GM21360 (cell line): ENCODE data around the gene MT1B.

Experiments used
- ATAC-seq: cut with Tn5 transposase; IDR thresholded peaks from one replicate; pipeline ENCODE4 v1.9.1; 2021; ENCODE audit warnings: mild to moderate bottlenecking, moderate library complexity; ENCODE audit not compliant: unreplicated experiment

The MT1B gene

DNA sequence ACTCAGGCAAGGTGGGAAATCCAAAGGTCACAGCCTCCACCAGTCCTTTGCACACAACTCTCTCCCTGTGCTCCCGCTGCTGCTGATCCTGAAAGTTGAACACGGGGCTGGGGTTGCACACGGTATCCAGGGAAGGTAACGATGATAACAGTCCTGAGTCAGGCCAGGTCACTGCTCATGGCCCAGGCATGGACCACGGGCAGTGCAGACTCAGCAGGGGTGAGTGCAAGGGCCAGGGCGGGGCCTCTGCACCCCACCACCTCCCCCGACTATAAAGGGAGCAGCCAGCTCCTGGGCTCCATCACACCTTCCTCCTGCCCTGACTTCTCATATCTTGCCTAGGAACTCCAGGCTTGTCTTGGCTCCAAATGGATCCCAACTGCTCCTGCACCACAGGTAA, at the start of gene MT1B:
TSS of gene MT1B (plus strand) at position 301 of the 400 bp plus-strand sequence. CDS start at position 369, 68 bp downstream.
- no peak for ATAC-seq

DNA sequence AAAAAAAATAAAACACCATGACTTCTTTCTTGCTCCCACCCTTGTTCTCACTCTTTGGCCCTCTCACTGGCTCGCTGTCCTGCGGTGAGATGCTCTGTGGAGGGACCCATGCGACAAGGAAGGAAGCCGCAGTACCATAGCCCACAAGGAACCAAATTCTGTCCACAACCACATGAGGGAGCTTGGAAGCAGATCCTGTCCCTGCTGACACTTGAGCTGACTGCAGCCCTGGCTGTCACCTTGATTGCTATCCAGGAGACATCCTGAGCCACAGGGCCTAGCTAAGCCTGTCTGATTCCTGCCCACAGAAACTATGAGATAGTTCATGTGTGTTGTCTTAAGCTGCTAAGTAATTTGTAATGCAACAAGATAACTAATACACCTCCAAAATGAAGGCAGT, 48.1 kb upstream of the MT1B start:
- ATAC-seq, result no peak

DNA sequence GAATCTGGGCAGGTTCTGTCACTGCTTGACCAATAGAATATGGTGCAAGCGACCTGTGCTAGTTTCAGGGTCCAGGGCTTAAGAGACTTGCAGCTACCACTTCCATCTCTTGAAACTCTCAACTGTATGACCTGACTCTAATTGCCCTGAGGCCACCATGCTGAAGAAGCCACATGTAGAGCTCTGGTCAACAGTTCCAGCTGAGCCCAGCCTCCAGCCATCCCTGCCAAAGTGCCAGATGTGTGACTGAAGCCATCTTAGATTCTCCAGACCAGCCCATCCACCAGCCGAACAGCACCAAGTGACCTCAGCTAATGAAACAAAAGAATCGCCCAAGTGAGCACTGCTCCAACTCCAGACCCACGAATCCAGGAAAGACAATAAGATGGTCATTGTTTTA, 46.7 kb upstream of the MT1B start:
- ATAC-seq, result no peak

DNA sequence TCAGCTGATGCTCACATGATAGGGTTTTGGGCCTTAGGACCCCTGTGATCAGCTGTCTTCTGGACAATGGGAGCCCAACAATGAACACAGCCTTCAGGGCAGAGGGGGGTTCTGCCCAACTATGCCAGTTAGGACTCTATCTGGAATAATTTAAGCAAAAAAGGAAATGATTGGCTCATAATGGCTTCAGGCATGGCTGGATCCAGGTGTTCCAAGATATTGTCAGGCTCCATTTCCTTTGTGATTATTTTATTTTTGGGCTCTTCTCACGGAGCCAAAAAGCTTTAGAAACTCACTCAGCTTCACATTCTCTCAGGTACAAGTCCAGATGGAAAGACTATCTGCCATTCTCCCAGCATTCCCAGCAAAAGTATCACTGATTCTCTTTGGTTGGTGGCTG, 46.2 kb upstream of the MT1B start:
- no peak for ATAC-seq

DNA sequence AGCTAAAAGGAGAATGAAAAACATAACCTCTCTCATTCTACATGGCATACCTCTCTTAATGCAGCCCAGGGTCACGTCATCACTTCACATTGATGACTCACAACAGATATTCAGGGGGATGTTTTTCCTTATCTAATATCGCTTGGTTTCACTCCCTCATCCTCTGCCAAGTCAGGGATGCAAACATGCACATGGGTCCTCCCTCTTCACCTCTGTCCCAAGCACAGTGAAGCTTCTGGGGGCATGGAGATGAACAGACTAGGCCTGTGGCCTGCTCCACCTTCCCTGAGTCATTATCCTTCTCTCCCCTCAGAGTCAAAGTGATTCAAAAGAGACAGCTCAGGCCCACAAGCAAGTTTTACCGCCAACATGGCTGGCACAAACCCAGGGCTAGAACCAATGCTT, 45.6 kb upstream of the MT1B start:
- ATAC-seq, result no peak

DNA sequence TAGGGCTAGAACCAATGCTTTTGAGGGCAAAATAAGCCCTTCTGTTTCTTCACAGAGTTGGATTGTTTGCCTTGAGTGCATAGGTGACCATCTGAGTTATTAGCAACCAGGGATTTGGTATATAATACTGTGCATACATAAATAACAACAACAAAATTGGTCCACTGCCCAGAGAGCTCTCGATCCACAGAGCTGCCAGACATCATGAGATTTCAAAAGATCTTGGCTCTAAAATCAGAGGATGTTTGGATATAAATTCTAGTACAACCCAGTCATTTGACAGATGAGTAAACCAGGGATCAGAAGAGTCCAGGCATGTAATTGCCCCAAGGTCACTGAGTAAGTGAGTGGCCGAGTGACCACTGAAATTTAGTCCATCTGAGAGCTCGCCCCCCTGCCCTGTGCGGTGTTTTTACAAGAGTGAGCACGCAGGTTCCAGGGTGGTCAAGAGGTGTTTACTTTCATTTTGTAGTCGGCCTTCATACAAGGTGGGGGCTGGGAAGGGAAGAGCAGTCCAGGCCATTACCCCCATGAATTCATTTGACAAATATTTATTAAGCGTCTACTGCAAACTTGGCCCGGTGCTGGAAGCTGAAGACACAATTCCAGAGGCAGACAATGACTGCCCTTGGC, 45.1 kb upstream of the MT1B start:
- no peak for ATAC-seq

DNA sequence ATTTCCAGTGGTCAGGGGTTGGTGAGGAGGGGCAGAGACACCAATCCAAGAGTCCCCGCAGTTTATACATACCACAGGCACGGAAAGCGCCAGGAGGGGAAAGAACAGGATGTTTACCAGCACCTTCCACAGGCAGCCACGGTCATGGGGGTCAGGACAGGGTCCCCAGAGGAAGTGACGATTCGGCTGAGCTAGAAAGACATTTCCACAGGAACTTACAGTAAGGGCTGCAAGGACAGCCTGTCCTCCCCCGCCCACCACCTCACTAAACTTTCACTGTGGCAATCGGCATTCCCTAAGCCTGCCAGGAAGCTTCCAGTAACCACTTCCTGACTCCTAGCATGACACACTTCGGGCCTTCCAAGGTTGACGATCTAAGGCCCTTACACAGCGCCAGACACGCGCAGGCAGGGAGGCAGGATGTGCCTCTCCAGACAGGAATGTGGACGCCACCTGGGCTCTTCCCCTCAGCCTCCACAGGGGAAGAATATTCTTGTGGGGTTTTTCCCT, 44.5 kb upstream of the MT1B start:
- no peak for ATAC-seq

DNA sequence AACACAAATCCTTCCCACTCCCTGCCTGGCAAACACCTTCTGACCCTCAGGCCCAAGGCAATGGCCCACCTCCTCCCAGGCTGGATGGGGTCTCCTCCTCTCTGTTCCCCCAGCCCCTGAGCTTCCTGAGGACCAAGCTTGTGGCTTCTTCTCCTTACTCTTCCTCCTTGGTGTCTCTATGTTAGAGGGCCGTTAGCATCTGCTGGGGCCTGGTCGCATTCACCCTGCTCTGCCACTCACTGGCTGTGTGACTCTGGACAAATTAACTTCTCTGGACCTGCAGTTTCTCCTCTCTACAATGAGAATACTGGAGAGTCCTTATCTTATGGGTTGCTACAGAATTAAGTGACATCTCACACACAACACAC, 44.0 kb upstream of the MT1B start:
- no peak for ATAC-seq

DNA sequence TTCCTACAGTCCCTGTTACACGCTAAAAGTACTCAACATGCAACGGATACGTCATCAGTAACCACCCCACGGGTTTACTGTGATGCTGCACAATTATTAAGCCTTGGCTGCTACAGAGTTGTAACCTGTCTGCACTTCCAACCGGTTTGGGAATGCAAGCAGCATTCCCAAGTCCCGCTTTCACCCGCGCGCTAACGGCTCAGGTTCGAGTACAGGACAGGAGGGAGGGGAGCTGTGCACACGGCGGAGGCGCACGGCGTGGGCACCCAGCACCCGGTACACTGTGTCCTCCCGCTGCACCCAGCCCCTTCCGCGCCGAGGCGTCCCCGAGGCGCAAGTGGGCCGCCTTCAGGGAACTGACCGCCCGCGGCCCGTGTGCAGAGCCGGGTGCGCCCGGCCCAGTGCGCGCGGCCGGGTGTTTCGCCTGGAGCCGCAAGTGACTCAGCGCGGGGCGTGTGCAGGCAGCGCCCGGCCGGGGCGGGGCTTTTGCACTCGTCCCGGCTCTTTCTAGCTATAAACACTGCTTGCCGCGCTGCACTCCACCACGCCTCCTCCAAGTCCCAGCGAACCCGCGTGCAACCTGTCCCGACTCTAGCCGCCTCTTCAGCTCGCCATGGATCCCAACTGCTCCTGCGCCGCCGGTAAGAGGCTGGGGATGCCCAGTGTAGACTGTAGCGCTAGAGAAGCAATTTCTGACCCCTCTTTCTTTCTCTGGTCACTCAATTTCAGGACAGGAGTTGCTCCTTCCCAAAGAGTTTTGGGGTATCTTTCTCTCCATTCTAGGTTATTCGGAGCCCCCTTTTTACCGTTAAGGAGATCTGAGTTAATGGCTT, 43.4 kb upstream of the MT1B start, which contains the start of gene MT2A:
TSS of gene MT2A (plus strand) at position 542 of the 833 bp plus-strand sequence. CDS start at position 614, 72 bp downstream.
- peak; percentile 77 for ATAC-seq

DNA sequence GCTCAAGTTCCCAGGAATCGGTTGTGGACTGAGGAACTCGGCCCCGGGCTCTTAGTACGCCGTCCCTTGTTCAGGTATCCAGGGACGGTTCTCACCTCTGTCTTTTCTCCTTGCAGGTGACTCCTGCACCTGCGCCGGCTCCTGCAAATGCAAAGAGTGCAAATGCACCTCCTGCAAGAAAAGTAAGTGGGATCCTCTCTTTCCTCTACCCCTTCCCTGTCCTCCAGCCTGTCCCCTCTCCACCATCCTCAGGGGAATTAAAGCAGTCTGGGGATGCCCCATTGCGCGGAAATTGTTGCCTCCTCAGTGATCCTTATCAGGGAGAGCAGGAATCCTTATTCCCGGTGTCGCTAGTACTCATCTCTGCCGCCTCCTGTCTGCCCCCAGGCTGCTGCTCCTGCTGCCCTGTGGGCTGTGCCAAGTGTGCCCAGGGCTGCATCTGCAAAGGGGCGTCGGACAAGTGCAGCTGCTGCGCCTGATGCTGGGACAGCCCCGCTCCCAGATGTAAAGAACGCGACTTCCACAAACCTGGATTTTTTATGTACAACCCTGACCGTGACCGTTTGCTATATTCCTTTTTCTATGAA, 42.7 kb upstream of the MT1B start:
- no peak for ATAC-seq

DNA sequence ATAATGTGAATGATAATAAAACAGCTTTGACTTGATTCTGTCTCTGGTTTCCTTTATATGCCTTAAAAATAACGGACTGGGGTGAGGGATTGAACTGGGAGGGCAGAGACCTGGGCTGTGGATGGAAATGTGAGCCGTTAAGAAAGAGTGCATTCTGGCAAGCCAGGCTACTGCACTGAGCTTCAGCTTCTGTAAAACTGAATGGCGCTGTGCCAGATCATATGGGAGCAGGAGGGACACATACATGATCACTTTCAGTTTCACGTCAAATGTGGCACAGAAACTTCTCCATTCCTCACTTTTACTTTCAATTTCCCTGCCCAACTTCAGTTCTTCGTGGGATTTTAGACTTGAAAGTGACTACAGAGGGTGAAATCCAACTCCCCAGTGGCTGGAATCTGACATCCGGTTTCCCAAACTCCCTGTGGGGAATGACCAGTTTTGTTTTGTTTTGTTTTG, 42.2 kb upstream of the MT1B start:
- ATAC-seq, result peak; percentile 41

DNA sequence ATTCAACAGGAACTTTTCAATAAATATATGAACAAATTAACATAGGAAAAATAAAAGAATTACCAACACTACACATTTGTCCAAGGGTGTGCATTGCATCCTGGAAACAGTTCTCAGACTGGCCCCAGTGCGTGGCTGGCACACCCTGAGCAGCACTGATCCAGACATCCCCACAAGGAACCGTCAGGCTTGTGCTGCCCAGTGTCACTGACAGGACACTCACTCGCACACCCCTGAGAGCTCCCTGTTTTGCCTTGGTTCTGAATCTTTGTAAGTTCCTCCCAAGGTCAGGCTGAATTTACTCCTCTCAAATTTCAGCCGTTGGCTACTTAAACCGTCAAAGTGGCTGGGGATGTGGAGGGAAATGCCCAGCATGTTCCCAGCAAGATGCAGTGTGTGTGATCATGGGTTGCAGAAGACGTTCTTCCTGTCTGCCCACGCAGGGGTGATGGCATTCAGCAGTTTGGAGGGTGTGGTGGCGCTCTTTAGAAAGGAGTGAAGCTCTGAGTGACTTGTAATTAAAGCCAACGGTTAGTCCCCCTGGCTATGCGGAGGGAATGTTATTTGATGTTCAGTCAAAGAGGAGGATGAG, 41.6 kb upstream of the MT1B start:
- no peak for ATAC-seq

DNA sequence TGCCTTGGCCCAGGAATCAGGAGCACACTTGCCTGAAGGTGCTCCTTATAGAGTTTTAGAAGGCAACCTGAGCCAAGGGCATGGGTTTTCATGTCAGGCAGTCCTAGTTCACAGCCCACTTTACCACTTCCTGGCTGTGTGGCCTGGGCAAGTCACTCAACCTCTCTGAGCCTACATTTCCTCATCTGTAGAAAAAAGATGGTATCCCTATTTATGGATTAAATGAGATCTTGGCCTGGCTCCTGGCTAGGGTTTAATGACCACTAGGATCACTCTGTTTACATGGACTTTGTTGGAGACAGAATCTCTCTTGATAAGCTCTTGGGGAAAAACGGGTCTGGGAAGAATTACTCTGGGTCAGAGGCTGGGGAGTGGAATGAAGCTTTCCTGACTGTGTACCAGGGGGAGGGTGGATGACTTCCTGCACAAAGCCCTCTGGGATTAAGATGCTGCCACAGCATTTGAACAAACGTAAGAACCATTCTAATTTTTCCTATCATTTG, 41.0 kb upstream of the MT1B start:
- no peak for ATAC-seq

DNA sequence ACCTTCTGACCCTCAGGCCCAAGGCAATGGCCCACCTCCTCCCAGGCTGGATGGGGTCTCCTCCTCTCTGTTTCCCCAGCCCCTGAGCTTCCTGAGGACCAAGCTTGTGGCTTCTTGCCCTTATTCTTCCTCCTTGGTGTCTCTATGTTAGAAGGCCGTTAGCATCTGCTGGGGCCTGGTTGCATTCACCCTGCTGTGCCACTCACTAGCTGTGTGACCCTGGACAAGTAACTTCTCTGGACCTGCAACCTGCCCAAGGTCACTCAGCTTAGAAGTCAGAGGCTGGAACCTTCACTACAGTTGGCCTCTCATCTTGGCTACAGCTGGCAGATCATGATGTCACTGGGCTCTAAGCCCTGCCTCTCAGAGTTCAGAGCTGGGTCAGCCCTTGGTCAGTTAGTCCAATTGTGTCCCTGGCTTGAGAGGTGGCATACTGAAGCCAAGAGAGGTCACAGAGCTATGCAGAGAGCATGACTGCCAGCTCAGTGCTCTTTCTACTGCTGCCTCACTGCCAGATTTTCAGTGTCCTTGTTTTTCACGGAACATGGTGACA, 40.3 kb upstream of the MT1B start:
- no peak for ATAC-seq

DNA sequence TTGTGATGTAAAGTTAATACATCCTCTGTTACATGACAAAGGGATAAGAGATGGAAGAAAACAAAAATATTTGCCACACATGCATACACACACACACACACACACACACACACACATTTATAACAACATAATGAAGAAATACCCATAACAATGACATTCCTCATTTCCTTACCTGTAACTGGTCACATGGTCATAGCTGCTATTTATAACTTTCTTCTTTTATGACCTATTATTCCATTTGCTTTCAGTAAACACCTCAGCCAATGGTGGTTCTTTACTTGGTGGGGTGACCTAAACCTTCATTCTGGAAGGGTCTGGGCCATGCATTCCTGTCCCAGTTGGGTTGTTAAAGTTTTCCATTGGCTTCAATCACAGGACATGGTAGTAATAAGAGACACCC, 38.0 kb upstream of the MT1B start:
- no peak for ATAC-seq

DNA sequence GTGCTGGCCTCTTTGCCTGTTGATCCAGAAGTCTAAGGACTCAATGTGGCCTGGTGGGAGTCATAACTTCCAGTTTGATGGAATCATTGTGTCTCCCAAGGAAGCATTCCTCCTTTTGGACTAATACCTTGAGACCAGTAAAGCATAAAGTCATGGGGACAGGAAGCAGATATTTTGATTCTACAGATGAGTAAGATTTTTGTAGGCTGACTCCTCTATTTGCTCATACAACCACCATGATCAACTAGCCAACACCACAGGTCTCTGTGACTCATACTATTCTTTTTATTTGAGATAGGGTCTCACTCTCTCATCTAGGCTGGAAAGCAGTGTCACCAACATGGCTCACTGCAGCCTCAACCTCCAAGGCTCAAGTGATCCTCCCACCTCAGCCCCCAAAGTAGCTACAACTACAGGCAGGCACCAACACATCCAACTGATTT, 37.1 kb upstream of the MT1B start:
- ATAC-seq, result no peak

DNA sequence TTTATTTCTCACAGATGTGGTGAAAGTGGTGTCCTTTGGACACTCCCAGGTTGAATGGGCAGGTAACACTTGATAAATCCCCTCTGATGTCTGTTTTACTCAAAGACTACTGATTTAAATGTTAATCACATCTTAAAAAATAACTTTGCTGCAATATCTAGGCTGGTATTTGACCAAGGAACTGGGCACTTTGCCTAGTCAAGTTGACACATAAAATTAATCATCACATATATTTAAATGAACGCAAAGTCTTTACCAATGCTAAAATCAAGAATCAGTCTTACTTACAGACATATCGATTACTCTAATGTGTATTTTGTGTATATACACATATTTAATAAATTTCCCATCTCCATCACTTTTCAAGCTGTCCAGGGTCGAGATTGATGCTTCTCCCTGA, 36.3 kb upstream of the MT1B start:
- no peak for ATAC-seq

DNA sequence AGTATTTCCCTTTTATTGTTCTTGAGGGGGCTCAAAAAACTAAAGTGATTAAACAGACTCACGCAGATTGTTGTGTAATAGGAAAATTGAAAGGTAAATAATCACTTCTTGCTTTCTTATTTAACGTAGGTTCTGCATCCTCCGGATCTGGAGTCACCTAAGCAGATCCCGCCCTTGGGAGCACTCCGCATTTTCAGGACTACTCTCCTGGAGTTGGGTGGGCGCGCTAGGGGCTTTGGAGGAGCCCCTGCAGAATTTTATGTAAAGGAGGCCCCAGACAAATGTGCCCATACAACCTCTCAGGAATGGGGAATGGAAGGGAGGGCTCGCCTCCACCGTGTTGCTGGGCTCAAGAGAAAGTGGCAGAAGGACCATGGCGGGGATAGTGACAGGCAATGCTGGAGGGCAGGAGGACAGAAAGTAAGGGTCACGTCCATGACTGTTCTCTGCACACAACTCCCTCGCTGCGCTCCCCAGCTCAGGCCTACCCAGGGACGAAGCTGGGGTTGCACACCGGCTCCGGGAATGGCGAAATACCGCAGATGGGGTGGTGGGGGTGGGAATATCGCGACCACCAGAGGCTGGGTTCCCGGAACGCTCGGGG, 35.0 kb upstream of the MT1B start:
- ATAC-seq, result no peak

DNA sequence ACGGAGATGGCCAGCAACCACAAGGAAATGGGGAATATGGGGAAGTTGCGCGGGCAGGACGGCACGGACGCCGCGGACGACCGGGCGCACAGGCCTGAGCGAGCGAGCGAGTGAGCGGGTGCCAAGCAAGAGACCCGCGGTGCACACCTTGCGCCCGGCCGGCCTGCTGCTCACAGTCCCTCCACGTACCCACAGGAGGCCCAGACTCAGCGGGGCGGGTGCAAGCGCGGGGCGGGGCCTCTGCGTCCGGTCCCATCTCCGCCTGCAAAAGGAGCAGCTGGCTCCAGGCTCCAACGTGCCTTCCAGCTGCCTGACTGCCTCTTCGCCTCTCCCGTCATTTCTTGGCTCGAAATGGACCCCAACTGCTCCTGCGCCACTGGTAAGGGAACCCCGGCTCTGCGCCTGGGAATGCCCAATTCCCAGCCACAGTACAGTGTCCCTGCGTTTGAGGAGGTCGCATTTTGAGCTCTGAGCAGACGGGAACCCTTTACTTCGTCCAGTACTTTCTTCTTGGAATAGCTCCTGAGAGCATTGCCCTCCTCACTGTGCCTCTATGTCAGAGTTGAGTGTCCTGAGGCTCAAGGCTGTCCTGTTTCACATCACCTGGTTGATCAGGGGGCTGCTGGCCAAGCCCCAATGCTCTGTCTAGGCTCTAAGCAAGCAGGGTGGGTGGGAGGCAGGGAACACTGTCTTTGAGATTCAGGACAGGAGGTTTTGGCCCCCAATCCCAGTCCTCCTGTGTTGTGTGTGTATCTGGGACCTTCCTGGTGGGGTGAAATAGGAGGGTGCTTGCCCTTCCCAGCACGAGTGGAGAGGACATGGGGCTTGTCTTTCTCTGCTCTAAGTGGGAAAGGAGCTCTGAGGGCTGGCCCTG, 34.2 kb upstream of the MT1B start:
- no peak for ATAC-seq
